Liver (tissue), 9 donors: ENCODE measurements around the gene RCE1. TPM values are rescaled to one million over a fixed set of nuclear protein-coding genes. Genes with fewer than 3 reads are reported as not detected.

Source experiments
- DNase-seq: peaks from one replicate; pipeline ENCODE4 v3.0.0-alpha.2; 2017; ENCODE audit warnings: low spot score
- H3K27ac ChIP-seq, 2 donors: one replicate each; pipeline ENCODE4 v1.7.0; 2013; ENCODE audit warnings: inconsistent platforms in 2 of 2, low read length in 2 of 2, control low read depth in 1 of 2, low read depth in 1 of 2, mild to moderate bottlenecking in 1 of 2
- H3K27me3 ChIP-seq, 4 donors: one replicate each; pipeline versions ENCODE4 v1.6.1 to v1.7.0; 2013; ENCODE audit warnings: low read length in 3 of 4, inconsistent platforms in 1 of 4, mild to moderate bottlenecking in 1 of 4, moderate library complexity in 1 of 4; ENCODE audit not compliant: control insufficient read depth in 4 of 4, insufficient read depth in 4 of 4
- H3K36me3 ChIP-seq, 4 donors: one replicate each; pipeline versions ENCODE4 v1.6.1 to v1.7.0; 2013; ENCODE audit warnings: low read length in 3 of 4, mild to moderate bottlenecking in 3 of 4, low read depth in 1 of 4, moderate library complexity in 1 of 4; ENCODE audit not compliant: control insufficient read depth in 4 of 4, insufficient read depth in 3 of 4
- H3K4me1 ChIP-seq, 4 donors: one replicate each; pipeline versions ENCODE4 v1.6.1 to v1.7.0; 2013; ENCODE audit warnings: low read length in 3 of 4, mild to moderate bottlenecking in 3 of 4, moderate library complexity in 1 of 4; ENCODE audit not compliant: control insufficient read depth in 4 of 4, insufficient read depth in 4 of 4
- H3K4me3 ChIP-seq, 3 donors: one replicate each; pipeline versions ENCODE4 v1.6.1 to v1.7.0; 2013; ENCODE audit warnings: low read length in 3 of 3, control low read depth in 1 of 3, low read depth in 1 of 3, mild to moderate bottlenecking in 1 of 3
- H3K9ac ChIP-seq, 2 donors: one replicate each; pipeline ENCODE4 v1.7.0; 2013; ENCODE audit warnings: low read length in 2 of 2, mild to moderate bottlenecking in 2 of 2, moderate library complexity in 2 of 2, control low read depth in 1 of 2, low read depth in 1 of 2
- H3K9me3 ChIP-seq, 4 donors: one replicate each; pipeline versions ENCODE4 v1.6.1 to v1.7.0; 2013; ENCODE audit warnings: low read length in 3 of 4; ENCODE audit not compliant: control insufficient read depth in 4 of 4
- ATF3 ChIP-seq: IDR thresholded peaks from 2 replicates; pipeline ENCODE4 v1.6.1; 2016; ENCODE audit warnings: antibody characterized with exemption
- CTCF ChIP-seq: fragments of 150-350 bp; IDR thresholded peaks from 2 replicates; pipeline ENCODE4 v1.5.1; 2017; ENCODE audit warnings: improper control_type of control experiment, low read depth, low read length; ENCODE audit not compliant: missing input control
- EGR1 ChIP-seq, 2 donors: IDR thresholded peaks; 2 replicates each; pipeline ENCODE4 v1.6.1; 2016 to 2018; ENCODE audit warnings: antibody characterized with exemption in 2 of 2, low read depth in 2 of 2
- GABPA ChIP-seq, 2 donors: IDR thresholded peaks in 1 of 2; conservative IDR thresholded peaks in 1 of 2; 2 replicates each; pipeline ENCODE4 v1.6.1; 2016; ENCODE audit warnings: antibody characterized with exemption in 2 of 2, mild to moderate bottlenecking in 1 of 2, moderate library complexity in 1 of 2
- HNF4A ChIP-seq, 2 donors: conservative IDR thresholded peaks; 2 replicates each; pipeline ENCODE4 v1.6.1; 2016; ENCODE audit warnings: antibody characterized with exemption in 2 of 2, mild to moderate bottlenecking in 2 of 2
- HNF4G ChIP-seq: IDR thresholded peaks from 2 replicates; pipeline ENCODE4 v1.6.1; 2016; ENCODE audit warnings: antibody characterized with exemption
- JUND ChIP-seq, 2 donors: IDR thresholded peaks; 2 replicates each; pipeline ENCODE4 v1.6.1; 2016; ENCODE audit warnings: antibody characterized with exemption in 2 of 2
- MAX ChIP-seq: IDR thresholded peaks from 2 replicates; pipeline ENCODE4 v1.6.1; 2016; ENCODE audit warnings: antibody characterized with exemption
- NR2F2 ChIP-seq: IDR thresholded peaks from 2 replicates; pipeline ENCODE4 v1.6.1; 2016; ENCODE audit warnings: antibody characterized with exemption
- RAD21 ChIP-seq, 2 donors: IDR thresholded peaks; 2 replicates each; pipeline ENCODE4 v1.6.1; 2016; ENCODE audit warnings: antibody characterized with exemption in 2 of 2, mild to moderate bottlenecking in 2 of 2
- REST ChIP-seq: IDR thresholded peaks from 2 replicates; pipeline ENCODE4 v1.6.1; 2016; ENCODE audit warnings: antibody characterized with exemption, mild to moderate bottlenecking
- RXRA ChIP-seq, 2 donors: IDR thresholded peaks; 2 replicates each; pipeline ENCODE4 v1.6.1; 2017 to 2018; ENCODE audit warnings: antibody characterized with exemption in 2 of 2, mild to moderate bottlenecking in 1 of 2
- TAF1 ChIP-seq: conservative IDR thresholded peaks from 2 replicates; pipeline ENCODE4 v1.6.1; 2016; ENCODE audit warnings: antibody characterized with exemption, mild to moderate bottlenecking
- YY1 ChIP-seq: IDR thresholded peaks from 2 replicates; pipeline ENCODE4 v1.6.1; 2016; ENCODE audit warnings: antibody characterized with exemption, mild to moderate bottlenecking
- ZBTB33 ChIP-seq: IDR thresholded peaks from 2 replicates; pipeline ENCODE4 v1.6.1; 2016; ENCODE audit warnings: antibody characterized with exemption
- WGBS: extraction: QIAGEN DNeasy Blood & Tissue Kit; methylation state at CpG from one replicate; pipeline ENCODE4 v1.1.7; 2013; 5-methylcytosine and 5-hydroxymethylcytosine counted together
- polyA plus RNA-seq, 2 donors: library from polyadenylated mRNA; stranded (reverse) in 1 of 2; unstranded in 1 of 2; fragments of 200-250 nt in 1 of 2; fragments of >200 nt in 1 of 2; fragmentation: Nextera tagmentation in 1 of 2; extraction: Ambion mirVana in 1 of 2; gene quantifications; one replicate each; pipeline versions ENCODE4 v1.2.1 to v1.2.3, GENCODE V29; 2013 to 2015
- total RNA-seq, 2 donors: library from RNA; depleted of rRNA; stranded (reverse); fragments of >200 nt; gene quantifications; one replicate each; pipeline ENCODE4 v1.2.3, GENCODE V29; 2014
- donor health status: healthy.
- donor health status: healthy.
- donor health status: healthy.
- donor health status: healthy.
- donor health status: healthy.

The RCE1 gene
- total and polyA plus RNA-seq, 4 donors, result 2.9 to 7.7 (median 3.2) TPM

- Histone ChIP-seq H3K36me3 (peaks cover 14 to 61% (median 27%) of the 10 kb centered on the region in 4 donors), H3K9ac (no peak overlapping the region), H3K4me3 (no peak overlapping the region), H3K9me3 (no peaks in the 10 kb centered on the region), H3K27me3 (no peaks in the 10 kb centered on the region), H3K4me1 (peaks cover 0 to 4% (median 3%) of the 10 kb centered on the region in 4 donors), H3K27ac (no peak overlapping the region)
- WGBS, result 95% methylated on average over 23 of the region's 23 CpGs
- DNase-seq, result no peak
- no peak for TF ChIP-seq CTCF
- no peak for TF ChIP-seq TAF1
- TF ChIP-seq MAX, result no peak
- TF ChIP-seq GABPA (IDR thresholded peaks at IDR 0.05 in 1 of 2, conservative IDR thresholded peaks at IDR 0.05 in 1 of 2), result no peak
- TF ChIP-seq ZBTB33, result no peak
- no peak for TF ChIP-seq RXRA (IDR thresholded peaks at IDR 0.05)
- no peak for TF ChIP-seq YY1
- no peak for TF ChIP-seq RAD21 (IDR thresholded peaks at IDR 0.05)
- no peak for TF ChIP-seq ATF3
- no peak for TF ChIP-seq HNF4A (conservative IDR thresholded peaks at IDR 0.05)
- no peak for TF ChIP-seq EGR1 (IDR thresholded peaks at IDR 0.05; ENCODE audit: low read depth in 2 of 2)
- TF ChIP-seq REST, result no peak
Observed at GRCh38 chr11:66850588-66851238, 7.5 kb downstream of the RCE1 start.

GRCh38 chr11:66851239-66851596 lies 8.0 kb downstream of the RCE1 start:
- no peak overlapping the region for H3K4me3 ChIP-seq
- DNase-seq, result no peak
- H3K27ac ChIP-seq, result no peak overlapping the region
- no peaks in the 10 kb centered on the region for H3K27me3 ChIP-seq
- 95% methylated on average over 4 of the region's 4 CpGs for WGBS
- TF ChIP-seq YY1 (no peak), JUND (IDR thresholded peaks at IDR 0.05) (no peak), CTCF (no peak), REST (no peak), NR2F2 (no peak), EGR1 (IDR thresholded peaks at IDR 0.05; ENCODE audit: low read depth in 2 of 2) (no peak), TAF1 (no peak), HNF4G (no peak), RAD21 (IDR thresholded peaks at IDR 0.05) (no peak), RXRA (IDR thresholded peaks at IDR 0.05) (no peak), MAX (no peak)
- H3K4me1 ChIP-seq, result peaks cover 0 to 6% (median 4%) of the 10 kb centered on the region in 4 donors
- peaks cover 16 to 60% (median 27%) of the 10 kb centered on the region in 4 donors for H3K36me3 ChIP-seq
- no peaks in the 10 kb centered on the region for H3K9me3 ChIP-seq
- no peak overlapping the region for H3K9ac ChIP-seq
